RWPE2 (cell line): ENCODE results near the gene KIF21A.

ENCODE experiments used
- ATAC-seq: fragments of 200-7000 bp; cut with Tn5 transposase; 3 replicates; pipeline ENCODE4 v1.9.1; 2021; ENCODE audit warnings: low read depth
- DNase-seq: peaks from one replicate; pipeline ENCODE4 v3.0.0-alpha.2; 2020; ENCODE audit warnings: low spot score
- H3K27ac ChIP-seq: fragments of 450-650 bp; 2 replicates; pipeline ENCODE4 v1.5.1; 2017; ENCODE audit warnings: mild to moderate bottlenecking; ENCODE audit not compliant: poor library complexity, severe bottlenecking
- H3K27me3 ChIP-seq: fragments of 250-450 bp; sonication (Bioruptor Pico); 2 replicates; pipeline ENCODE4 v1.5.1; 2021; ENCODE audit warnings: mild to moderate bottlenecking, moderate library complexity; ENCODE audit not compliant: insufficient read depth, poor library complexity, severe bottlenecking
- H3K36me3 ChIP-seq: fragments of 250-450 bp; sonication (Bioruptor Pico); 2 replicates; pipeline ENCODE4 v1.5.1; 2020; ENCODE audit warnings: low read depth, mild to moderate bottlenecking, moderate library complexity
- H3K4me1 ChIP-seq: fragments of 250-450 bp; sonication (Bioruptor Pico); 2 replicates; pipeline ENCODE4 v1.5.1; 2021; ENCODE audit warnings: mild to moderate bottlenecking, moderate library complexity; ENCODE audit not compliant: insufficient read depth, poor library complexity, severe bottlenecking
- H3K4me3 ChIP-seq: fragments of 250-450 bp; sonication (Bioruptor Pico); 2 replicates; pipeline ENCODE4 v1.5.1; 2021; ENCODE audit warnings: mild to moderate bottlenecking, moderate library complexity; ENCODE audit not compliant: severe bottlenecking
- H3K9me3 ChIP-seq: fragments of 250-450 bp; sonication (Bioruptor Pico); 2 replicates; pipeline ENCODE4 v1.5.1; 2021; ENCODE audit warnings: mild to moderate bottlenecking, moderate library complexity; ENCODE audit not compliant: severe bottlenecking
- TF ChIP-seq, protein P1 (sequence below): fragments of 450-650 bp; IDR thresholded peaks from one replicate; pipeline ENCODE4 v1.5.1; 2017; ENCODE audit warnings: mild to moderate bottlenecking, moderate library complexity; ENCODE audit not compliant: poor library complexity, severe bottlenecking

The KIF21A gene

DNA sequence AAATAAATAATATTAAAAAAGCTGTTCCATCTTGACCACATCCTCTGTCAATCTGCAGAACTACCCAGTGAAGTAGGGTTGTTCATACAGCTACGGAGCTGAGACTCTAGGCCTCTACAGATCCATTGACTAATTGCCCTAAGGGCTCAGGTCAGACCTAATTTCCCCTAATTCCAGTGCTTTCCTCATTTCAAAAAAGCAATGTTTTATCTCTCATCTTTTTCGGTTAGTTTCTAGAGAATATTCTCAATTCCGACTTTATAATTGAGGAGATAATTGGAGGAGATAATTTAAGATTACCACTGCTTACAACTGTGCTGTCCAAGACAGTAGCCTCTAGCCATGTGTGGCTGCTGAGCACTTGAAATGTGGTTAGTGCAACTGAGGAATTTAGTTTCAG, 167.1 kb downstream of the KIF21A start:
- no peaks in the 10 kb centered on the region for H3K9me3 ChIP-seq
- no peaks in the 10 kb centered on the region for H3K36me3 ChIP-seq
- peaks cover 6% of the 10 kb centered on the region for H3K4me1 ChIP-seq
- DNase-seq (no peak), ATAC-seq (no peak)
- no peak overlapping the region for H3K27ac ChIP-seq
- TF ChIP-seq, protein P1, sequence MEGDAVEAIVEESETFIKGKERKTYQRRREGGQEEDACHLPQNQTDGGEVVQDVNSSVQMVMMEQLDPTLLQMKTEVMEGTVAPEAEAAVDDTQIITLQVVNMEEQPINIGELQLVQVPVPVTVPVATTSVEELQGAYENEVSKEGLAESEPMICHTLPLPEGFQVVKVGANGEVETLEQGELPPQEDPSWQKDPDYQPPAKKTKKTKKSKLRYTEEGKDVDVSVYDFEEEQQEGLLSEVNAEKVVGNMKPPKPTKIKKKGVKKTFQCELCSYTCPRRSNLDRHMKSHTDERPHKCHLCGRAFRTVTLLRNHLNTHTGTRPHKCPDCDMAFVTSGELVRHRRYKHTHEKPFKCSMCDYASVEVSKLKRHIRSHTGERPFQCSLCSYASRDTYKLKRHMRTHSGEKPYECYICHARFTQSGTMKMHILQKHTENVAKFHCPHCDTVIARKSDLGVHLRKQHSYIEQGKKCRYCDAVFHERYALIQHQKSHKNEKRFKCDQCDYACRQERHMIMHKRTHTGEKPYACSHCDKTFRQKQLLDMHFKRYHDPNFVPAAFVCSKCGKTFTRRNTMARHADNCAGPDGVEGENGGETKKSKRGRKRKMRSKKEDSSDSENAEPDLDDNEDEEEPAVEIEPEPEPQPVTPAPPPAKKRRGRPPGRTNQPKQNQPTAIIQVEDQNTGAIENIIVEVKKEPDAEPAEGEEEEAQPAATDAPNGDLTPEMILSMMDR: no peak
- no peaks in the 10 kb centered on the region for H3K27me3 ChIP-seq
- H3K4me3 ChIP-seq: no peak overlapping the region

DNA sequence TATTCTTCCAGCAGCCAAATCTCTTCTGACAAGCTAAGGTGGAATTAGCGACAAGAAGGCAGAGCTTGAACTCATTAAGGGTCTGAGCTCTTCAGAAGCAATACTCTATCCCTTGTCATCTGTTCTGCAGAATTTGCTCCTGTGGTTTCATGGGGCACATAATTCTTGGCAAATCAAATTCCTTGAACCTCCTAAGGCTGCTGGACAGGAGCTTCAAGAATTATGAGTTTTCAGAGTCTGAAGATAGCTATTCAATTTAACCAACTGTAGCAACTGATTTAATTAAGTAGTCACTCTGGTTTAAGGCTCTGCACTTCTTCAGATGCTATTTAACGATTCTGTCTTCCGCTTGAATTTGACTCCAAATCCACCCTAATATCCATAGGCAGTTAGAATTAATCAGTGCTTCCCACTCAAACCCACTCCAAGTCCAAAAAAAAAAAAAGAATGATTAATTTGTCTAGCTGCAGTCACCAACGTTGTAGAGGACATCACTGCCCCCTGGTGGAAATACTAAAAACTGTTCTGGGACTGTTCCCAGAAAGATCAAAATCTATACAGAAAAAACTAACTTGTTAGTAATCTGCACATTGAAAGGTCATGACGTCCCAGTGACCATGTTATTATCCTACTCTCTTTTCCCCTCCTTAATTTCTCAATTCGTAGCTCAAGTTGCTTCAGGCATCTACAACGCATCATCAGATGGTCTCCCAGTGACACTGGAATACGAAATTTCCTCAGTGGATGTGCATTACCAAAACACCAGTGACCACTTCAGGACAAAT, 169.9 kb downstream of the KIF21A start:
- Histone ChIP-seq H3K27ac (no peak overlapping the region), H3K36me3 (no peaks in the 10 kb centered on the region), H3K4me3 (no peak overlapping the region), H3K4me1 (peaks cover 6% of the 10 kb centered on the region), H3K27me3 (no peaks in the 10 kb centered on the region), H3K9me3 (no peaks in the 10 kb centered on the region)
- ATAC-seq (no peak), DNase-seq (no peak)
- TF ChIP-seq, protein P1: peak; percentile 77

DNA sequence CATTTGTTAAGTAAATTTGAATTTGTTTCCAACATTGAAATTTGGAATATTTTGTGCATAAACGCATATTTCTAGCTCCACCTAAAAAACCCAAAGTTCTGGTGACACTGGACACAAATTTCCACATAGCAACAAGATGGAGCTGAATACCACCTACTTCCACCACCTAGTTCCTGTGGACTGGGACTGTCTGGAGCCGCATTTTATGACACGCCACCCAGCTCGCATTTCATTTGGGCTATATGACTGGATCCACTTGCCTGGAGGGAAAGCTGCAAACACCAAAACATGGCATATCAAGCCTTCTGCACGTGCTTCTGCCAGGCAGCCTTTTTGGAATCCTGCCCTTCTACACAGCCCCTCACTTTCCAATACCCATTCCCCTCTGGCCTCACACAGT, 173.4 kb downstream of the KIF21A start:
- Histone ChIP-seq H3K4me1 (no peaks in the 10 kb centered on the region), H3K27ac (no peak overlapping the region), H3K27me3 (no peaks in the 10 kb centered on the region), H3K9me3 (no peaks in the 10 kb centered on the region), H3K36me3 (no peaks in the 10 kb centered on the region), H3K4me3 (no peak overlapping the region)
- ATAC-seq (no peak), DNase-seq (no peak)
- TF ChIP-seq, protein P1: no peak

DNA sequence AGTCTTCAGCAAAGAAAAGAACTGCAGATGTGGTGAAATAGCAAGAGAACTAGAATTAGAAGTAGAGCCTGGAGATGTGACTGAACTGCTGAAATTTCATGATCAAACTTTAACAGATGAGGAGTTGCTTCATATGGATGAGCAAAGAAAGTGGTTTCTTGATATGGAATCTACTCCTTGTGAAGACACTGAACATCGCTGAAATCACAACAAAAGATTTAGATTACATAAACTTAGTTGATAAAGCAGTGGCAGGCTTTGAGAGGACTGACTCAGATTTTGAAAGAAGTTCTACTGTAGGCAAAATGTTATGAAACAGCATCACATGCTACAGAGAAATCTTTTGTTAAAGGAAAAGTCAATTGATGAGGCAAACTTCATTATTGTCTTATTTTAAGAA, 175.0 kb downstream of the KIF21A start:
- no peaks in the 10 kb centered on the region for H3K4me1 ChIP-seq
- ATAC-seq (no peak), DNase-seq (no peak)
- no peaks in the 10 kb centered on the region for H3K9me3 ChIP-seq
- no peak overlapping the region for H3K27ac ChIP-seq
- no peaks in the 10 kb centered on the region for H3K36me3 ChIP-seq
- TF ChIP-seq, protein P1: no peak
- H3K27me3 ChIP-seq: no peaks in the 10 kb centered on the region
- H3K4me3 ChIP-seq: no peak overlapping the region

DNA sequence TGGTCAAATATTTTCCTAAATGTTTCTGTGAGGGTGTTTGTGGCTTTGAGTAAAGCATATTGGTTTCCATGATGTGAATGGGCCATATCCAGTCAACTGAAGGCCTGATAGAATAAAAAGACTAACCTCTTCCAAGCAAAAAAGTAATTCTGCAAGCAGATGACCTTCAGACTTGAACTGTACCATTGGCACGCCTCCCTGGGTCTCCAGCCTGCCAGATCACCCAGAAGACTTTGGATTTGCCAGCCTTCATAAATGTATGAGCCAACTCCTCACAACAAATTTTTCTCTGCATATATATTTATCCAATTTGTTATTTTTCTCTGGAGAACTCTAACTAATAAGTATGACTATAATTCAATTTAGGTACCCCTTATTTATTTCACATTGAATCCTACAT, 190.3 kb downstream of the KIF21A start:
- H3K36me3 ChIP-seq: no peaks in the 10 kb centered on the region
- ATAC-seq: no peak
- no peak overlapping the region for H3K4me3 ChIP-seq
- H3K4me1 ChIP-seq: no peaks in the 10 kb centered on the region
- TF ChIP-seq, protein P1: no peak
- H3K27me3 ChIP-seq: no peaks in the 10 kb centered on the region
- DNase-seq: no peak
- H3K9me3 ChIP-seq: no peaks in the 10 kb centered on the region
- no peak overlapping the region for H3K27ac ChIP-seq
